ENCODE data around the gene ARSK.
"Not testable (repeated sequence)": the region's sequence is repeated elsewhere in the genome, so short reads cannot be mapped to it uniquely, and the experiment has no call there.

Gene ARSK

DNA sequence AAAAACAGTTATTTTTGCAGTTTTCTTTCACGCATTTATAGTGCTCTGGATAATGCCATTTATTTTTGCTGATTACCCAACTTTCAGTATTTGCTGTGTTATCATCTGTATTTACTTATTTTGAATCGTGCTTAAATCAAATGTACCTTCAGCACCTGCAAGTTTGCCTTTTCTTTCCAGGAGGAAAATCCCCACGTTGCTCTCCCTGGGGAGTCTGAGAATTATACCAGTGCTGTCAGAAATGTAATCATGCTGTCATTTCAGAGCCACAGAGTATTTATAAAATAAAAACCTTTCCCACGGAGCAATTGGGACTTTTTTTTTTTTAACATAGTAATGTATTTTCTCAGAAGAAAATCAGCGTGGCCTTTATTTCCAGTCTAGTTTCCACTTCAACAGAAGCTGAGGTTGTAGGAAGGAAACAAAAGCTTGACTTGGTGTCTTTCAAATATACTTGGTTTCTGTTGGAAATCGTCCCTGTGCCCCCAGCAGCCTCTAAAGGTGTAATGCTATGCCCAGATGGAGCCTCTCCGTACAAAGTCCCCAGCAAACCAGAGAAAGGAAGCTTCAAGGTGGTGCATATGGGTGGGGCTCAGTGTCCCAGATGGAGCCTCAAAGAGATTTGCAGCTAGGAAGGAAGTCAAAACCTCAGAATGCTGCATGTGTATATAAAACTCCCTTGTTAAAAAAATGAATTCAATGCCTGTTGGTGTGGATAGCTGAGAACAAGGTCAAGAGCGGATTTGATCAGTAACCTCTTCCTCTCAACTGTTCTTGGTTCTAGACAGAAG is 67.1 kb downstream of the ARSK start:
- DNase-seq (ENCODE audit: low spot score), result peak; percentile 61

DNA sequence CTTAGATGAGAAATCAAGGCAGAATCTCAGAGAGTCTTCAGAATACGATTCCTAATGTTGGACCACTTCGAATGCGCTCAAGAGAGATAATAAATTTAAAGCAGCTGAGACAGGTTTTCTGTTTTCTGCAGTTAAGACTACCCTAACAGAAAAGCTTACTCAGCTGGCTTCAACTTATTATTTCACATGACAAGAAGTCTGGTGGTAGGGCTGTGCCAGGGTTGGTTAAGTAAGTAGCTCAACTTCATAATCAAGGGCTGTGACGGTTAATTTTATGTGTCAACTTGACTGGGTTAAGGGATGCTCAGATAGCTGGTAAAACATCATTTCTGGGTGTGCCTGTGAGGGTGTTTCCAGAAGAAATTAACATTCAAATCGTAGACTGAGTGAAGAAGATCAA is 68.8 kb downstream of the ARSK start:
- DNase-seq (ENCODE audit: low spot score), result no peak

DNA sequence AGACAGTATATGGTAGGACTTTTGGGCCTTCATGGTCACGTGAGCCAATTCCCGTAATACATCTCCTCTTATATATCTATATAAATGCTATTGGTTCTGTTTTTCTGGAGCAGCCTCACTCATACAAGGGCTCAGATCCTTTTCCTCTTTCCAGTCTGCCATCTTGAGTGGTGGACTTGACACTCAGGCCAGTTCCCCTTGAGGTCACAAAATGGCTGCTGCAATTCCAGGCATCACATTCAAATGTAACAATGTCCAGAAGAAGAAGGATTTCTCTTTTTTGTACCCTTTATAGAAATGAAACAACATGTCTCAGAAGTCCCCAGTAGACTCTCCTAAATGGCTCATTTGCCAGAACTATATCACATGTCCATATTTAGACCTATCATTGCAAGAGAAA is 69.5 kb downstream of the ARSK start:
- no peak for DNase-seq (ENCODE audit: low spot score)

DNA sequence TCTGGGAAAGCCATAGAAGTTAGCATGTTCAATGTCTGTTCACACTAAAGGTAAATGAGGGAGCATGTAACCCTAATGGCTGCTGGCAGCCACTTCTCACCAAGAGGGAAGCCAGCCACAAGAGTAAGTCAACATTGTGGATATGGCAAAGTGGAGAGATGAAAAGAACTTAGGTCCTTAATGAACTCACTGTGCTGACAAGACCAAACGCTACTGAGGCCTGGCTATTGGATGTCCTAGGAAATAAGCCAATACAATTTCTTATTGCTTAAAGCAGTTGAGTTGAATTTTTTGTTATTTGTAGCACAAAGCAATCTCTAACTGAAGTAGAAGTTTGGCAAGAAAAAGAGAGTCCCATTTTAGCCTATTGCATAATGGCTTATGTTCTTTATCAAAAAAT is 71.8 kb downstream of the ARSK start:
- no peak for DNase-seq (ENCODE audit: low spot score)

DNA sequence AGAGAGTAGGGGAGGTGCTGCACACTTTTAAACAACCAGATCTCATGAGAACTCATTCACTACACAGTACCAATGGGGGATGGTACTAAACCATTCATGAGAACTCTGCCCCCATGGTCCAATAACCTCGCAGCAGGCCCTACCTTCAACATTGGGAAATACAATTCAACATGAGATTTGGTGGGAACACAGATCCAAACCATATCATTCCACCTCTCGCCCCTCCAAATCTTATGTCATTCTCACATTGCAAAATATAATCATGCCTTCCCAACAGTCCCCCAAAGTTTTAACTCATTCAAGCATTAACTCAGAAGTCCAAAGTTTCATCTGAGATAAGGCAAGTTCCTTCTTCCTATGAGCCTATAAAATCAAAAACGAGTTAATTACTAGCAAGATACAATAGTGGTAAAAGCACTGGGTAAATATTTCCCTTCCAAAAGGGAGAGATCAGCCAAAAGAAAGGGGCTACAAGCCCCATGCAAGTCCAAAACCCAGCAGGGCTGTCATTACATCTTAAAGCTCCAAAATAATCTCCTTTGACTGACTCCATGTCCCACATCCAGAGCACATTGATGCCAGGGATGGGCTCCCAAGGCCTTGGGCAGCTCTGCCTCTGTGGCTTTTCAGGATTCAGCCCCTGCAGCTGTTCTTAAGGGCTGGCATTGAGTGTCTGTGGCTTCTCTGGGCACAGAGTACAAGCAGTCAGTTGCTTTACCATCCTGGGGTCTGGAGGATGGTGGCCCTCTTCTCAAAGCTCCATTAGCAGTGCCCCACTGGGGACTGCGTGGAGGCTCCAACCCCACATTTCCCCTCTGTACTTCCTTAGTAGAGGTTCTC is 73.3 kb downstream of the ARSK start:
- DNase-seq (ENCODE audit: low spot score), result no peak

DNA sequence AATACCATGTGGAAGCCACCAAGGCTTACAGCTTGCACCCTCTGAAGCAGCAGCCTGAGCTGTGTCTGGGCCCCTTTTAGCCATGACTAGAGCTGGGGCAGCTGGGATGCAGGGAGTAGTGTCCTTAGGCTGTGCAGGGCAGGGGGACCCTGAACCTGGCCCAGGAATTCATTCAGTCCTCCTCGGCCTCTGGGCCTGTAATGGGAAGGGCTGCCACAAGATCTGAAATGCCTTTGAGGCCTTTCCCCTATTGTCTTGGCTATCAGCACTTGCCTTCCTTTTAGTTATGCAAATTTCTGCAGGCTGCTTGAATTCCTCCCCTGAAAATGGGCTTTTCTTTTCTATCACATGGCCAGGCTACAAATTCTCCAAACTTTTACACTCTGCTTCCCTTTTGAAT is 74.0 kb downstream of the ARSK start:
- DNase-seq (ENCODE audit: low spot score), result no peak

DNA sequence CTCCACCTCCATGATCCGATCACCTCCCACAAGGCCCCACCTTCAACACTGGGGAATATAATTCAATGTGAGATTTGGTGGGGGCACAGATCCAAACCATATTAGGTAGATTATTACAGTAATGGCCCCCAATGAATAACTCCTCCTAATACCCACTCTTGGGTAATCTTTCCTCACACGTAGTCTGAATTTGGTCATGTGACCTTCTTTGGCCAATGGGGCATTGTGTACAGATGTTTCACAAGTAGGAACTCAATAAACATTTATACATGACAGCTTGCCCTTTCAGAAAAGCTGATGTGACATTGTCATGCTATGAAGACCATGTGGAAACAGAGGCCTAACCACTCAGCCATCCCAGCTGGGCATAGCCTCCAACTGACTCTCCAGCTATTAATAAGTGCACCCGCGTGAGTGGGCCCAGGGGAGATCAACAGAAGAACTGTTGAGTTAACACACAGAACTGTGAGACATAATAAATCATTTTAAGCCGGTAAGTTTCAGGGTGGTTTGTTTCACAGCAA is 75.6 kb downstream of the ARSK start:
- DNase-seq (ENCODE audit: low spot score), result no peak

DNA sequence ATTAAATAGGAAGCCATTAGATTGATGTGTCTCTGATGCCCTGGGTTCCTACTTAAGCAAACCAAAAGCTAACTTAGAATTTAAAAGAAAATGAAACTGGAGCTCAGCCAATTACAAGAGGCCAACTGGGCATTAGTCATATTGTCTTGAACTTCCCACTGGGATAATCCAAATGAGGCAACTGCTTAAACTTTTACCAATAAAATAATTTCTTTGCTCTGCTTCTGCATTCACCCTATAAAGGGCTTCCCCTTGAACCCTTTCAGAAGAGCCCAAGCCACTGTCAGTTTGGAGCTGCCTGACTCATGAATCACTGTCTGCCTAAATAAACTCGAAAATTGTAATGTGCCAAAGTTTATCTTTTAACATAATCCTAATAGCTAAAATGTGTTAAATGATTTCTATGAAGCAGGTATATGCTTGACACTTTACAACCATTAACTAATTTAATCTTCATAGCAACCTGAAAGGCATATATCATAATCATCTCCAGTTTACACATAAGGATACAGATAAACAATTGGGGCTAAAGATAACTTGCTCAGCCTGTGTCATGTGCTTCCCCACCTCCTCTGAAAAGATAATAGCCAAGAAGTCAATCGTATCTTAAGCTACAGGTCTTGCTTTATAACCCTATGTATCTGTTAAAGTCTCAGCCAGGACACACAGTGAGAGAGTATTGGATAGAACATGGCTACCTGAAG is 76.5 kb downstream of the ARSK start:
- no peak for DNase-seq (ENCODE audit: low spot score)

DNA sequence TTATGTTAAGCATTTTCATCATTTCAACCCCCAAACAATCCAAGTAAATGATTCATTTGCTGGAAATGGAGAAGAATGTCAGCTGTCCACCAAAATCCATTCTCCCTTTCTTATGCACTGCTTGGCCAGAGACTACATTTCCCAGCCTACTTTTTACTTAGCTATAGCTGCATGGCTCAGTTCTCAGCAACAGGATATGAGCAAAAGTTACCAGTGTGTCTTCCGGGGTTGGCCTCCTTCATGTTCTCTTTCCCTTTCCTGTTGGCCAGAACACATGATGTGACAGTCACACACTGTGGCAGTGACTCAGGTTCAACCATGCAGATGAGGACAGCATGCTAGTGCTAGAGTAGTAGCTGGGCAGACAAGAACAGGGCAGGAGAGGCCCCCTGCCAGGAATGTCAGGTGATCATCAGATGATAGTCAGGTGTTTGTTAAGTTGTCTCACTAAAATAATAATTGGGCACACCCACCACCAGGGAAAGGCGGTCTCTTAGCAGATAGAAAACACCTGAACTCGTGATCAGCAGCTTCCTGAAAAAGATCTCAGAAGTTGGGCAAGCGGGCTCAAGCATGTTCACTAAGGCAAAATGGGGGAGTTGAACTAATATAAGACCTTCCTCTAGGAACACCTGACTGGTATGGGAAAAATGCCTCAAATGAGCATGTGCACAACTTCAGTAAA is 77.2 kb downstream of the ARSK start:
- DNase-seq (ENCODE audit: low spot score), result peak; percentile 84

DNA sequence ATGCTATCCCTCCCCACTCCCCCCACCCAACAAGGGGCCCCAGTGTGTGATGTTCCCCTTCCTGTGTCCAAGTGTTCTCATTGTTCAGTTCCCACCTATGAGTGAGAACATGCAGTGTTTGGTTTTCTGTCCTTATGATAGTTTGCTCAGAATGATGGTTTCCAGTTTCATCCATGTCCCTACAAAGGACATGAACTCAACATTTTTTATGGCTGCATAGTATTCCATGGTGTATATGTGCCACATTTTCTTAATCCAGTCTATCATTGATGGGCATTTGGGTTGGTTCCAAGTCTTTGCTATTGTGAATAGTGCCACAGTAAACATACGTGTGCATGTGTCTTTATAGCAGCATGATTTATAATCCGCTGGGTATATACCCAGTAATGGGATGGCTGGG is 78.0 kb downstream of the ARSK start:
- not testable (repeated sequence) for DNase-seq (ENCODE audit: low spot score)

DNA sequence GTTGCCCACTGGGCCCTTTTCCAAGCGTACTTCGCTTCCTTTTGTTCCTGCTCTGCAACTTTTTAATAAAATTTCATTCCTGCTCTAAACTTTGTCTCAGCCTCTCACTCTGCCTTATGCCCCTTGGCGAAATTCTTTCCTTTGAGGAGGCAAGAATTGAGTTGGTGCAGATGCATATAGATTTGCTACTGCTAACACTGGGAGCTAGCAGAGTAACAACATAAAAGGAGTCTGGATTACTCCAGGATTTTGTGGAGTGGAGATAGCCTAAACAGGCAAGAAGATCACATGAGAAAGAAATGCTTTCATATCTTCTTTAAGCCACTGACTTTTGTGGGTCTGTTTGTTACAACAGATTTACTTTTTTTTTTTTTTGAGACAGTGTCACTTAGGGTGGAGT is 78.8 kb downstream of the ARSK start:
- DNase-seq (ENCODE audit: low spot score), result no peak

DNA sequence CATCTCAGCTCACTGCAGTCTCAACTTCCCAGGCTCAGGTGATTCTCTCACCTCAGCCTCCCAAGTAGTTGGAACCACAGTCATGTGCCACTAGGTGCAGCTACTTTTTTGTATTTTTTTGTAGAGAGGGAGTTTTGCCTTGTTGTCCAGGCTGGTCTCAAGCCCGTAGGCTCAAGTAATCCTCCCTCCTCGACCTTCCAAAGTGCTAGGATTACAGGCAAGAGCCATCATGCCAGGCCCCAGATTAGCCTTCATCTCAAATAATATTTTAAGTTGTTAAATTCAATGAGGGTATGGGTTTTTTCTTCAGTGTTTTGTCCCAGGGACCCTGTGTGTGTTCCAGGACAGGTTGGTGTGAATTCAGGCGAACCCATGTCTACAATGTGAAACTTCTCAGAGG is 79.2 kb downstream of the ARSK start:
- no peak for DNase-seq (ENCODE audit: low spot score)

DNA sequence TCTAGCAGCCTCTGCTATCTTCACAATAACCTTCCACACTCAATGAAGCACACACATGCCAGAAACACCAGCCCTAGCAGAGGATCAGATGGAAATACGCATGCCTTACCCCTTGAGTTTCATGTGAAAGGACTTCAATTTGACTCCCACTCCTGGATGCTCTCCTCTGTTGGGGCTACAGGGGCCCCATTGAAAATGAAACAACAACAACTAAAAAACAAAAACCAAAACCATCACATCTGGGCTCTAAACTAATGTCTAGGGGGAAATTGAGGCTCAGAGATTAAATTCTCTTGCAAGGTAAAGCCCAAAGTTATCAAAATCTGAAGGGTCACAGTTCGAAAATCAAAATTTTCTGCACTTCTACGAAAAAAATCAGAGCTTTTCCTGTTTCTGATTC is 83.7 kb downstream of the ARSK start:
- no peak for DNase-seq (ENCODE audit: low spot score)

DNA sequence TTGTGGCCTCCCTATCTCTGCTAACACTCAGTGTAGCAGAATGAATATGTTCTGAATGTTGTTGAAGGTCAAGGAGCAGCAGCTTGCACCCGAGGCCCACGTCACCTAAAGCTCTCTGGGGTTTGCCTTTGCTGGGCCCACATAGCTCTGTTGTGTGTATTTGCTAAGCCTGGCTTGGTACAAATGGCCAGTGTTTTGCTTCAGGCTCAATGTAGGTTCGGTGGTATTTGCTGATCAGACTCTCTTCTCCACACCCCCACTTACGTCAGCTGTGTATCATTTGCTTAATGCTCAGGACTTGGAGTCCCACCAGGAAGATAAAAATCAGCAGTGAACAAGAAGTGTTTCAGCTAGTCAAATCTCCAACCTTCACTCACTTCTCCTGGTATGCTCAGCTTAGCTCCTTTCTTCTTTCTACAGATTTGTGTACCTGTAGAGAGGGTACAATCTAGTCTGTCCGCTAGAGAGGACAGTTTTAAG is 86.9 kb downstream of the ARSK start:
- DNase-seq (ENCODE audit: low spot score), result no peak

DNA sequence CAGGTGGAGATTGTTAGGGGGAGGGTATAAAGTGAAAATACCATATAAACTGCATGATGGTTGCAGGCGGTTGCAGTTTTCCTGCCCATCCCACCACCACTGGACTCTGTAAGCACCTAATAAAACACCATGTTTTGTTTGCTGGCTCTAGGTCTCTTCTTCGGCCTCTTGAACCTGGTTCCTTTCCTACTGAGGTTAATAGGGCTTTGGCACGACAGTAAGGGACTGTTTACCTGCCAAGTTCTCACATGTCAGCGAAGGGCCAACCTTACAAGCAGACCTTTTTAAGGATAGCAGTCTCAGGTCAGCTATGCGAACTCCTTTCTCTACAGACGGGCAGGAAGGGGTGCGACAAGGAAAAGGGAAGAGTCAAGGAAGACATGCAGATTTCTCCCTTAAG is 88.3 kb downstream of the ARSK start:
- DNase-seq (ENCODE audit: low spot score), result no peak

DNA sequence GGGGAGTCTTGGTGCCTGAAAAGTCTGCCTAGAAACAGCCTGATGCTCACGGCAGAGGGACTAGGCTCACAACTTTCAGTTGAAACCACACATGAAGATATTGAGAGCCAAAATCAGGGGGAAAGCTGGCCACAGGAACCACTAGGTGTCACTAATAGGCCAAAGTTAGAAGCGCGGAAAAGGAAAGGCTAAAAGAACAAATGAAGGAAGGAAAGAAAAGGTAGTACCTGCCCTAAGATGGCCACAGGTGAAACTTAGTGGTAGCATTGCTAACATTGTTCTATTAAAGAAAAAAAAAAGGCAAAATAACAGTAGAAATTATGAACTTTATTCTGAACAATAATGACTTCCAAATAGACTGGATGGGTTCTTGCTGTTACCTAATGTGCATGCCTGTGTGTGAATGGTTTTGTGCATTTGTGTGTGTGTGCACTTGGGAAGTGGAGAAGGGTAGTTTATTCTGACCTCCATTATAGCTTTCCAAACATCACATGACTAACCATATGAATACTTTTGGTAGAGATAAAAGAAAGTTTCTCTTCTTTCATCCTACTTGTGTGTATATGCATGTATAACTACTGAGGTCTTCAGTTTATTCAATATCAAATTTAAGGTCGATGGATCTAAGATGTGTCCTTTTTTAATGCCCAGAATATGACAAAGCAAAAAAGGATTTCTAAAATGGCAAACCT is 89.6 kb downstream of the ARSK start:
- peak; percentile 56 for DNase-seq (ENCODE audit: low spot score)

DNA sequence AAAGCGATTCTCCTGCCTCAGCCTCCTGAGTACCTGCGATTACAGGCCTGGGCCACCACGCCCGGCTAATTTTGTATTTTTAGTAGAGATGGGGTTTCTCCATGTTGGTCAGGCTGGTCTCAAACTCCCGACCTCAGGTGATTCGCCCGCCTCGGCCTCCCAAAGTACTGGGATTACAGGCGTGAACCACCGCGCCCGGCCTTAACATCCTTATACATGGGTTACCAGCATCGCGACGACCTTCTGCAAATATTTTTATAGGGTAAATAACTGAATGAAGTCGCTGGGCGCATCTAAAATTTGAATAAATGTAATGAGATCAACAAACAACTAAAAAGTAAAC is 91.3 kb downstream of the ARSK start:
- DNase-seq (ENCODE audit: low spot score), result not testable (repeated sequence)

DNA sequence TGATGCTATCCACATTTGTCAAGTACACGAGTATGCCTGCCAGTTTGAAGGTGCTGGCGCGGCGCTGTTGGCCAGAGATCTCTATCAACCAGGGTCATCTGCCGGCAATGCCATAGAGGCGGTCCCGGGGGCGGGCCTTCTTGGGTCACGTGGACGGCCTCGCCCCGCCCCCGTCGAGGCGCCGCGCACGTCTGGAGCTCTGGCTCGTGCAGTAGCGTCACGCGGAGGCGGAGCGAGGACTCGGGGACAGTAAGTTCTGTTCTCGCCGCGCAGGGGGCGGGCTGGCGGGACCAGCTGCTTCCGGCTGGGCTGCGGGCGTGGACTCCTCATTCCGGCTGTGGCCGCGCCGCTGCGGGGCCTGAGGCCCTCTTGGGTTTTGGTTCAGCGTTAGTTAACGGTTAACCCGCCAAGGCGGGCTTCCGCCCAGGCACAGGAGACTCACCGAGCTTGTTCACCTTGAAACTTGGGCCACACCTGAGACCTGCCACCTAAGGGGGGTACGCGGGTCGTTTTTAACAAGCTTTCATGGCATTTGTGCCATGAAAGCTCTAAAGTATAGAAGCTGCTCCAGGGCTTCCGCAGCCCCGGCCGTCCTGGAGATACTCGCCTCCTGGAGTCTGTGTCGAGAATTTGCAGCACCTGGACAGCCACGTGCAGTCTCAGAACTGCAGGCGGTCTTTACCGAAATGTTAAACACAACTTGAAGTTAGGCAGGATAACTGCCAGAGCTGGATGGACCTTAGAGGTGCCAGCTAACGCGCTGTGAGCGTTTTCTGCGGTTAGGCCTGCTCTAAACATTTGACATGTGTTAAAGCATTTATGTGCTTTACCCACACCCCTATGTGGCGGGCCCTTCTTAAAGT is 91.9 kb downstream of the ARSK start, which contains the start of gene RFESD:
TSS of gene RFESD (plus strand) at position 209 of the 863 bp plus-strand sequence. CDS start 5,495 bp downstream, outside the sequence.
- peak; percentile 92 for DNase-seq (ENCODE audit: low spot score)

DNA sequence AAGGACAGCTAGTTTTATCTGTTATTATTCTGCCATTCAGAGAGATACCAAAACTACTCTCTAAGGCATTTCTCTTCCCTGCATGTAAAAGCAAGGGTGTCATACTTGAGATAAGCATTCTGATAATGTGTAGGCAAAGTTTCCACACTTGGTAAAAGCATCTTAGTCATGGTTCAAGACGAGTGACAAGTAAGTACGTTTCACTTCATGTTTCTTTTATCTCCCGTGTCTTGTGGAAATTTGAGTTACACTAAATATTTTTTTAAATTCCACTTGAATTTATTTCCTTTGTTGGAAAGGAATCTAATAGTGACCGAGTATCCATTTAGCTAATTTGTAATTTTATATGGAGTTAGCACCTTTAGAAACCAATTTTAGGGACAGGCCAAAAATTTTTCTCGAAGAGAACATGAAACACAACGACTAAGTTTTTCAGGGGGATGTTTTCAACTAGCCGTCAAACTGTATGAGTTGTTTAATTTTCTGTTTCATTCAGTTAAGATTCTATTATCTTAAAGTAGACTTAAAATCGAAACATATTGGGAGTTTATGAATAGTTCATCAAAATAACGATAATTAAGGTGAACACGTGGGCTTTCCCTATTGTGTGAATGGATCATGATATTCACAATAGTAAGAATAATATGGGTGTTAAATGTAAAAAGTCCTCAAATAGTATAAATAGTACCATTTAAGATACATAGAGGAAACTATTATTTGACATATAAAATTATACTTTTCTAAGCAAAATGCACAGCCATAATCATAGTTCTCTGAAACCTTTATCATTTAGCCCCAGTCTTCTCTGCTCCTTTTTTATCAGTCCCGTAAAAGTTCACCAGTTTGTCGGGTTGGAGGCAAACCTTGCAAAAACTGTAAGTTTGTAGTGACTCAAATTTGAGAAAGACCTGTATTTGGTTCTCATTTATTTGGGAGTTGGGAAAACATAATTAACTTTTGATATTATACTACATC is 93.3 kb downstream of the ARSK start:
- no peak for DNase-seq (ENCODE audit: low spot score)

Measured in CD4-positive, alpha-beta T cell treated with Interleukin-6 at 100 ng/mL for 8 hours (primary cell).